ENCODE measurements around the gene KCNK18. TPM values are rescaled to one million over a fixed set of nuclear protein-coding genes. Genes with fewer than 3 reads are reported as not detected.

Gene KCNK18
- total RNA-seq, 1 donor from 2014 or later: not detected

DNA sequence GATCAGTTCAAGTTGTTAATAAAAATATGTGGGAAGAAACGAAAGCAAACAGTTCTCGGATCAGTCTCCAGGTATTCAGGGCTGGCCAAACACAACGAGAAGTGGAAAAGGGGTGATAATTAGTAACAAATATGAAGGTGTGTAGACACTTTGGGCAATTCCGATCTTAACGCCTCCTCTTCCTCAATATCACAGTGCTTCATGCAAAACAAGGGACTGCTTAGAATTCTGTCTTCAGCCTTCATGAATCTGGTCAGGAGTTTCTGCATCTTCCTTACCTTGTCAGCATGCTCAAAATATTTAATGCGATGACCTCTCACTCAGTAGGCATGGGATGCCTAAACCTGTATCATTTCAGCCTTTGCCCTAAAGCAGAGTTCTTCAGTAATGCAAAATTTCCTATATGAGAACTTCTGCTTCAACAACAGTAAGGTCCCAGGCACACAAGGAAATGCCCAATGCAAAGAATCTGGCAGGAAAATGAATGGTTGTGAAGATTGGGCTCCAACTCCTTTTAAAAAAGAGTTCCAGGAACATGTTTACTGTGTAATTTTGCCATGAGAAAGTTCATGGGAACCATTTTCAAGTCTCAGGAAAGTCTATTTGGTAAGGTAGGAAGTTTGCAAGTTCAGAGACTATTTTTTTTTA is 35.8 kb upstream of the KCNK18 start:
- intact Hi-C loops (cut with DNase I): no loop called here
- Histone ChIP-seq H3K27me3 (ENCODE audit: low read depth) (peaks cover 99% of the 10 kb centered on the region), H3K9me3 (no peaks in the 10 kb centered on the region), H3K36me3 (no peaks in the 10 kb centered on the region), H3K27ac (no peak overlapping the region), H3K4me1 (peaks cover 25% of the 10 kb centered on the region), H3K4me3 (no peak overlapping the region)
- TF ChIP-seq, protein P1, sequence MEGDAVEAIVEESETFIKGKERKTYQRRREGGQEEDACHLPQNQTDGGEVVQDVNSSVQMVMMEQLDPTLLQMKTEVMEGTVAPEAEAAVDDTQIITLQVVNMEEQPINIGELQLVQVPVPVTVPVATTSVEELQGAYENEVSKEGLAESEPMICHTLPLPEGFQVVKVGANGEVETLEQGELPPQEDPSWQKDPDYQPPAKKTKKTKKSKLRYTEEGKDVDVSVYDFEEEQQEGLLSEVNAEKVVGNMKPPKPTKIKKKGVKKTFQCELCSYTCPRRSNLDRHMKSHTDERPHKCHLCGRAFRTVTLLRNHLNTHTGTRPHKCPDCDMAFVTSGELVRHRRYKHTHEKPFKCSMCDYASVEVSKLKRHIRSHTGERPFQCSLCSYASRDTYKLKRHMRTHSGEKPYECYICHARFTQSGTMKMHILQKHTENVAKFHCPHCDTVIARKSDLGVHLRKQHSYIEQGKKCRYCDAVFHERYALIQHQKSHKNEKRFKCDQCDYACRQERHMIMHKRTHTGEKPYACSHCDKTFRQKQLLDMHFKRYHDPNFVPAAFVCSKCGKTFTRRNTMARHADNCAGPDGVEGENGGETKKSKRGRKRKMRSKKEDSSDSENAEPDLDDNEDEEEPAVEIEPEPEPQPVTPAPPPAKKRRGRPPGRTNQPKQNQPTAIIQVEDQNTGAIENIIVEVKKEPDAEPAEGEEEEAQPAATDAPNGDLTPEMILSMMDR (IDR thresholded peaks at IDR 0.05): no peak
- no peak for DNase-seq
- no peak for ATAC-seq

DNA sequence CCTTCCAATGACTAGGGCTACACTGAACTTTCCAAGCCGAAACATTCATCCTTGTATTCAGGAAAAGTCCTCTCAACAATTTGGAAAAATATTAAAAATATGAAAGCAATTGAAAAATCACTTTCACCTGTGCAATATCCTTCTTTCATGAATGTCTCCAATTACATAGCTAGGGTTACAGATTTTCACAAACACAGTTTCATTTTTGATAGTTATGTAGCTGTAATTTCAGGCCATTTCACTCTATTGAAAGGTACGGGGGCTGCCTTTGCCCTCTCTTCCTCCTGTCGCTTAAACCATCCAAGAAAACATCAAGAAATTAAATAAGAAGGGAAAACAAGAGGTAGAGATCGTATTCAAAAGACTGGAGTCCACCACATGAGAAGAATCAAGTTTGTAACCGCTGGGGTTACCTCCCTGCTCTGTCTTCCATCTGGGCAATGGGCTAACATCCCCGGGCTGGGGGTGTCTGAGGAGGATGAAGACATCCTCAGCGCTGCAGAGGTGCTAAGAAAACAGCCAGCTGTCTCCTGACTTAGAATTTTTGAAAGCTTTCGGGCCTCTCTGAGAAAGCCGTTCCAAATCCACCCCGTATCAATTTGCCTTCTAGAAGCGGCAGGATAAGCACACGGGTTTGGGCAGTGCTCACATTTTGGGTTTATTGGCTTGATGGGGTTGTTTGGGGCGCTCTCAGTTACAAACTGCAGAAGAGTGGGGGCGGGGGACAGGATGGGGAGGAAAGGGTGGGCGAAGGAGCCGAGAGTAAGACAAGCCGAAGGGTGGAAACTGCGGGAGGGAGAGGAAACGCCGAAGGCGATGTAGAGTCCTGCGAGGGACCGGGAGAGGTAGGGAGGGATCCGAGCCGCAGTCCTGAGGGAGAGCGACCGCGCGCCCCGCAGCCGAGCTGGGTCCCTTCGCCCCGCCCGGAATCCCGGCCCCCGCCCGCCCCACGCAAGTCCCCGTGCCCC is 34.9 kb upstream of the KCNK18 start:
- Histone ChIP-seq H3K36me3 (no peaks in the 10 kb centered on the region), H3K4me3 (peak overlapping the region; percentile 14), H3K4me1 (peaks cover 26% of the 10 kb centered on the region), H3K27me3 (ENCODE audit: low read depth) (peaks cover 99% of the 10 kb centered on the region), H3K27ac (no peak overlapping the region), H3K9me3 (no peaks in the 10 kb centered on the region)
- DNase-seq: no peak
- TF ChIP-seq, protein P1 (IDR thresholded peaks at IDR 0.05): no peak
- intact Hi-C loops (cut with DNase I): no loop called here
- peak in 1 of 2 donors; percentile 14 for ATAC-seq

GRCh38 chr10:117163061-117163953 is 34.0 kb upstream of the KCNK18 start:
- DNase-seq (no peak), ATAC-seq (peak in 1 of 2 donors; percentile 13)
- TF ChIP-seq, protein P1 (IDR thresholded peaks at IDR 0.05): no peak
- Histone ChIP-seq H3K4me3 (peak overlapping the region; percentile 14), H3K36me3 (no peaks in the 10 kb centered on the region), H3K9me3 (no peaks in the 10 kb centered on the region), H3K4me1 (peaks cover 36% of the 10 kb centered on the region), H3K27ac (no peak overlapping the region), H3K27me3 (ENCODE audit: low read depth) (peaks cover 99% of the 10 kb centered on the region)
- intact Hi-C loops (cut with DNase I): no loop called here

DNA sequence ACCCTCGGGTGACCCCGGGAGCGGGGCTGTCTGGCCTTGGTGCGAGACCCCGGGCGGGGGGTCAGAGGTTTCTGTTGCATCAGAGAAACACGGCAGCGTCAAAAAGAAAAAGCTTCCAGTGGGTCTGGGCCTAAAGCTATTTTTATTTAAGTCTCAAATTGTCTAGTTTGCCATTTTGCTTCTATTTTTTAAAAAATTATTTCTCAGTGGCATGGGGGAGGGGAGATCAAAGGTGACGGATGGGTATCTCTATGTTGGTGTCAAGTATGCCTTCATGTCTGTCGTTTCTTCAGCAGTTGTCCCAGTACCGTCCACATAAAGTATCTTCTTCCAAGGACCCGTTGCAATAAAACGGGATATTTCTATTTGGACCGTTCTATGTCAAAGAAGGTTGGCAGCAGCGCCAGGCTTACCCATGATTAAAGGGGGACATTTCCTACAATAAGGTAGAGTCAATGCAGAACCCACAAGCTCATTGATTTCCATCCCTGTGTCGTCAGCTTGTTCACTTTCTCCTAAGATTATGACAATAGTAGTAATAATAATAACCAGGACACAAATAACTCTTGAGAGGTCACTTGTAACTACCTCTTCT is 33.2 kb upstream of the KCNK18 start:
- no peaks in the 10 kb centered on the region for H3K9me3 ChIP-seq
- no peak for ATAC-seq
- TF ChIP-seq, protein P1 (IDR thresholded peaks at IDR 0.05): no peak
- H3K27ac ChIP-seq: no peak overlapping the region
- H3K36me3 ChIP-seq: no peaks in the 10 kb centered on the region
- intact Hi-C loops (cut with DNase I): no loop called here
- peaks cover 99% of the 10 kb centered on the region for H3K27me3 ChIP-seq (ENCODE audit: low read depth)
- no peak for DNase-seq
- peaks cover 37% of the 10 kb centered on the region for H3K4me1 ChIP-seq
- no peak overlapping the region for H3K4me3 ChIP-seq

Measured in lower lobe of right lung (tissue), 2 donors.